NAMALWA (cell line): Measurements from ENCODE around the gene PLCB3.
"Not testable (repeated sequence)": the region's sequence is repeated elsewhere in the genome, so short reads cannot be mapped to it uniquely, and the experiment has no call there.

Source experiments
- DNase-seq: peaks from one replicate; pipeline ENCODE4 v3.0.0-alpha.2; 2015; ENCODE audit warnings: low spot score

The PLCB3 gene

DNA sequence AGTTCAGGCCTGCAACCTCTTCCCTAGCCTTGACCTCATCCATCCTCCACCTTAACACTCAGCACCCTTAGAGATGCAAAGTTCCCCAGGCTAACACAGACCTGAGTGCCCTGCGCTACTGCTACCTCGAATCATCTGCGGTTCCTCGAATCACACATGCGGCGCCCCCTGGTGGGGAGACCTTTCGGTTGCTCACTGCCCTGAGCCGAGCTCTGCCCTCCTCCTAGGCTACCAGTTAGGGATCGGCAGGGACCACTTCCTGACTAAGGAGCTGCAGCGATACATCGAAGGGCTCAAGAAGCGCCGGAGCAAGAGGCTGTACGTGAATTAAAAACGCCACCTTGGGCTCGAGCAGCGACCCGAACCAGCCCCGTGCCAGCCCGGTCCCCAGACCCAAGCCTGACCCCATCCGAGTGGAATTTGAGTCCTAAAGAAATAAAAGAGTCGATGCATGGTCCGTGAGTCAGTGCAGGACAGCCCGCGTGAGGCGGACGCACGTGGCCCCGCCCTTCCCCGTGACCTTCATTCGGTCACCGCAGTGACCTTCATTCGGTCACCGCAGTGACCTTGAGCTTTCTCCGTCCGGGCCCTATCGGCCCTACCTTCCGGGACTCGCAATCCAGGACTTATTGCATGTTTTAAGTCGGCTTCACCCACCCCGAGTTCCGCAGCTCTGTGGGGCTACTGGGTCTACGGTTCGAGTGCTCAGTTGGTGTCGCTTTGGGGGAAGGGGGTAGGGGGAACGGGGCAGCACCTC, 53.2 kb downstream of the PLCB3 start:
- peak; percentile 95 for DNase-seq

DNA sequence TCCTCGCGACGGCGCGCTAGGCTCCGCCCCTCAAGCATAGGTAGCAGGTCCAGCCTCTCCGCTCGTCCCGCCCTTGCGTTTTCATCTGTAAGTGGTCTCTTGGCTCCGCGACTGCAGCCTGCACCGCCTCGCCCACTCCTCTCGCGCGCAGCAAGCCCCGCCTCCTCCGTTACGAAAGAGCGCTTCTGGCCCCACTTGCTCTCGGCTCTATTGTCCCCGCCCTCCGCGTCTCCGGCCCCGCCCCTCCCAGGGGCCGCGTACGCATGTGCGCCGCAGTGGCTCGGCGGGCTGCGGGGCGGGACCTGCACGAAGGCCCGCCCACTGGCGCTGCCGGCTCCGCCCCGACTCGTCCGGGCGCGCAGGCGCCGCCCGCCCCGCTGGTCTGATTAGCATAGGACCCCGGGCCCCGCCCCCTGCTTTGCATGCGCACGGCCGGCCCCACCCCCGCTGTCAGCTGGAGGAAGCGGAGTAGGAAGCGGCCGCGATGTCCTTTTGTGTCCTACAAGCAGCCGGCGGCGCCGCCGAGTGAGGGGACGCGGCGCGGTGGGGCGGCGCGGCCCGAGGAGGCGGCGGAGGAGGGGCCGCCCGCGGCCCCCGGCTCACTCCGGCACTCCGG, 53.9 kb downstream of the PLCB3 start, which contains the start of gene ESRRA:
Gene ESRRA, plus strand, starts transcription at position 450 of the 616 bp plus-strand sequence. CDS start 1,656 bp downstream, outside the sequence.
- peak; percentile 99 for DNase-seq

DNA sequence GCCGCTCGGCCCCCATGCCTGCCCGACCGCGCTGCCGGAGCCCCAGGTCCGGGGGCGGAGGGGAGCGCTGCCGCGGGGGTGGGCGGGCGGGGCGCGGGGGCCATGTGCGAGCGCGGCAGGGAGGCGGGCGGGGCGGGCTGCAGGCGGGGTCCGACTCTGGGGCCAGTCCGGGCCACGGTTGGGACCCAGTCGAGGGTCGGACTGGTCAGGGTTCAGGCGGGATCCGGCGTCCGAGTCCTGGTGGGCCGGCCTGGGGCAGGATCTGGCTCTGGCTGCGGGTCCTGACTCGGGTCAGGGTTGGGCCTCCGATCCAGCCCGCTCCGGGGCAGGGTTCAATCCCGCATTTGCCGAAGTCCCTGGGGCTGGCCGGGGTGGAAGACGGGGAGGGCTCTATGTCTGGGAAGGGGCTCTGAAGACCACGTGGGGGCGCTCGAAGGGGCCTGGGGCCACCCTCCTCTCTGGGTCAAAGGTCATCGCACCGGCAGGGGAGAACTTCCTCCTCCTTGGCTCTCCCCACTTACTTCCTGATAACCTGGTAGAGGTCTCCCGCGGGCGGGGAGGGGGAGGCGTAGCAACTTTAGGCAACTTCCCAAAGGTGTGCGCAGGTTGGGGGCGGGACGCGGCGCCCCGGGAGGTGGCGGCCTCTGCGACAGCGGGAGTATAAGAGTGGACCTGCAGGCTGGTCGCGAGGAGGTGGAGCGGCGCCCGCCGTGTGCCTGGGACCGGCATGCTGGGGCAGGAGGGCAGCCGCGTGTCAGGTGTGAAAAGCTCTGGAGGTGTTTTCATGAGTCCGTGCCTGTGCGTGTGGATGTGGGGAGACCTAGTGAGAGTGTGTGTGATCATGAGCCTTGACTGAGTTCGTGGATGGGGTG, 54.6 kb downstream of the PLCB3 start:
- DNase-seq = peak; percentile 81

DNA sequence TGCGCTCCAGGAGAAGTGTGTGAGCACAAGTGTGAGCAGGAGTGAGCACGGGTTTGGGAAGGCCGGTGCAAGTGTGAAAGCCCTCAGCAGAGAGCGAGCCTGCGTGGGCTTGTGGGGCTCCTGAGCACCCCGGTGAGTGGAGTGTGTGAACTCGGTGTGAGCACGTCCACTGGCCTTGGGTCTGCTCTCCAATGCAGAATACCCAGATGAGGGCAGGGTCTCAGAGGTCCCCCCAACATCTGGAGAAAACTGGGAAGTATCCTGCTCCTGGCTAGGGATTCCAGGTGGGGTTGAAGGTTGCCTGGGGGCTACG, 55.2 kb downstream of the PLCB3 start:
- DNase-seq = no peak

DNA sequence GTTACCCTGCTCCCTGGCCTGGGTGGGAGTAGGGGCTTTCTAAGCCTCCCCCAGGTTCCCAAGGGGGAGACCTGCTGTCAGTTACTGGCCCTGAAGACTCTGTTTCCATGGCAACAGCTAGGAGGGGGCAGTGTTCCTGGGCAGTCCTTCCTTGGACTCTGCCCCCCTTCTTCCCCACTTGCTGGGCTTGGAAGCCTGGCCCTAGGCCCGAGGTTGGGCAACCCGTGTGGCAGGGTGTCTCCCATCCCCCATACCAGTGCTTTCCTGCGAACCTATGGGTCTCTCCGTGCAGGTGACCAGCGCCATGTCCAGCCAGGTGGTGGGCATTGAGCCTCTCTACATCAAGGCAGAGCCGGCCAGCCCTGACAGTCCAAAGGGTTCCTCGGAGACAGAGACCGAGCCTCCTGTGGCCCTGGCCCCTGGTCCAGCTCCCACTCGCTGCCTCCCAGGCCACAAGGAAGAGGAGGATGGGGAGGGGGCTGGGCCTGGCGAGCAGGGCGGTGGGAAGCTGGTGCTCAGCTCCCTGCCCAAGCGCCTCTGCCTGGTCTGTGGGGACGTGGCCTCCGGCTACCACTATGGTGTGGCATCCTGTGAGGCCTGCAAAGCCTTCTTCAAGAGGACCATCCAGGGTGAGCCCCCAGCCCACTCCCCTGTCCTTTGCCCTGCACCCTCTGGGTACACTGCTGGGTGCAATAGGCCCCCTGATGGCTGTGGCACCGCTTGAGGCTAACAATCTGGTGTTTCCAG, 55.7 kb downstream of the PLCB3 start:
- no peak for DNase-seq

DNA sequence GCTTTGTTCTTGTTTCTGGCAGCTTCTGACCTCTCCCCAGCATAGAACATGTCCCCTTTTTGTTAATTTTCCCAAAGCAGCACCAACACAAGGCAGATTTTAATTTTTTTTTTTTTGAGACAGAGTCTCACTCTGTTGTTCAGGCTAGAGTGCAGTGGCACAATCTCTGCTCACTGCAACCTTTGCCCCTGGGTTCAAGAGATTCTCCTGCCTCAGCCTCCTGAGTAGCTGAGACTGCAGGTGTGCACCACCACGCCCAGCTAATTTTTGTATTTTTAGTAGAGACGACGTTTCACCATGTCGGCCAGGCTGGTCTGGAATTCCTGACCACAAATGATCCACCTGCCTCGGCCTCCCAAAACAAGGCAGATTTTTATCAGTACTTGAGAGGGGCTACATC, 56.5 kb downstream of the PLCB3 start:
- not testable (repeated sequence) for DNase-seq

DNA sequence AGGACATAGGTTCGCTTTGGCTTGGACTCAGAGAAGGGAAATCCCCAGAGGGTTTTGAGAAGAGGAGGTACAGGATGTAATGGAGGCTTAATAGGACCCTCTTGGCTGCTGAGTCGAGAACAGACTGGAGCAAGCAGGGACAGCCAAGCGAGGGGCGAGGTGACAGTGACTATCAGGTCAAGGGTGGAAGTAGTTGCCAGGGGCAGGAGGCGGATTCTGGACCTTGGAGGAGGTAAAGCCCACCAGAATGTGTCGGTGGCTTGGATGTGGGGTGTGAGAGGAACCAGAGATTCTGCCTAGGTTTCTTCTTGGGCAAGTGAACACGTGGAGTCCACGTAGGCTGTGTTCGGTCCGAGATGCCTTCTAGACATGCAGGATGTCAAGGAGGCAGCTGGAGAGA, 61.6 kb downstream of the PLCB3 start:
- no peak for DNase-seq

DNA sequence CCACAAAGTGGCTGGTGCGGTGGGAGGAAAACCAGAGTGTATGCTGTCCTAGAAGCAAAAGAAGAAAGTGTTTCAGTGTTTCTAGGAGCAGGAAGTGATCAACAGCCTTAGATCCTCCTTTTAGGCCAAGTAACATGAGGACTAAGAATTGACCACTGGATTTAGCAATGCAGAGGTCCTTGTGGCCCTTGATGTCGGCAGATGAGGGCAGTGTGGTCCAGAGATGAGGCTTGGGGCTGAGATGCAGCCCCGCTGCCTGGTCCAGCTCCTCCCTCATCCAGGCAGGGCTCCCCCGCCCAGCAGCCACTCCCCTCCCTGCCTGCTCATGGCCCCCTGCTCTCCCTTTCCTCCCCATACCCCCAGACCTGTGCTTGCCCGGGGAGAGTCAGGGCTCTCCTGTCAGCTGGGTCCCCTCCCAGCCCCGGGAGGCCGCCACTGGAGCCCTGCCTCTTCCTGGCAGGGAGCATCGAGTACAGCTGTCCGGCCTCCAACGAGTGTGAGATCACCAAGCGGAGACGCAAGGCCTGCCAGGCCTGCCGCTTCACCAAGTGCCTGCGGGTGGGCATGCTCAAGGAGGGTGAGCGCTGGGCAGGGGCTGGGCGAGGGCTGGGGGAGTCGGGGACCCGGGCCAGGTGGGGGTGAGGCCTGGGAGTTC, 62.3 kb downstream of the PLCB3 start:
- no peak for DNase-seq

DNA sequence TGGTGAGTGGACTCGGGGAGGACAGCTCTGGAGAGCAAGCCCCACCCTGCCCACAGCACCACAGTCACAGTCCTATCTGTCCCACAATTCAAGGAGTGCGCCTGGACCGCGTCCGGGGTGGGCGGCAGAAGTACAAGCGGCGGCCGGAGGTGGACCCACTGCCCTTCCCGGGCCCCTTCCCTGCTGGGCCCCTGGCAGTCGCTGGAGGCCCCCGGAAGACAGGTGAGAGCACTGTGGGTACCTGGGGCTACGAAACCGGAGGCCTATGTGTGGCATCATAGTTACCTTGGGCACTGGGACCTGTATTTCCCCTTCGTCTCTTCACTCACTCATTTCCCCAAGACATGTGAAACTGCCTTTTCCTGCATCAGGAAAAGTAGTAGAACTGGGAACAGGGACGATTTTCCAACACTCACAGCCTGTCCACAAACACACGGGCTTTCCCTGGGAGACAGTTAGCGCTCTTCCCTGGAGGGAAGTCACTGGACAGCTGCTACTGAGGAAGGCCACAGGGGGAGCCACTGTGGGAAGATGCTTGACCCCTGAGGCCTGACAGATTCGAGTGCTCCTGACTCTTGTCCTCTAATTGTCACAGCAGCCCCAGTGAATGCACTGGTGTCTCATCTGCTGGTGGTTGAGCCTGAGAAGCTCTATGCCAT, 62.9 kb downstream of the PLCB3 start:
- no peak for DNase-seq

DNA sequence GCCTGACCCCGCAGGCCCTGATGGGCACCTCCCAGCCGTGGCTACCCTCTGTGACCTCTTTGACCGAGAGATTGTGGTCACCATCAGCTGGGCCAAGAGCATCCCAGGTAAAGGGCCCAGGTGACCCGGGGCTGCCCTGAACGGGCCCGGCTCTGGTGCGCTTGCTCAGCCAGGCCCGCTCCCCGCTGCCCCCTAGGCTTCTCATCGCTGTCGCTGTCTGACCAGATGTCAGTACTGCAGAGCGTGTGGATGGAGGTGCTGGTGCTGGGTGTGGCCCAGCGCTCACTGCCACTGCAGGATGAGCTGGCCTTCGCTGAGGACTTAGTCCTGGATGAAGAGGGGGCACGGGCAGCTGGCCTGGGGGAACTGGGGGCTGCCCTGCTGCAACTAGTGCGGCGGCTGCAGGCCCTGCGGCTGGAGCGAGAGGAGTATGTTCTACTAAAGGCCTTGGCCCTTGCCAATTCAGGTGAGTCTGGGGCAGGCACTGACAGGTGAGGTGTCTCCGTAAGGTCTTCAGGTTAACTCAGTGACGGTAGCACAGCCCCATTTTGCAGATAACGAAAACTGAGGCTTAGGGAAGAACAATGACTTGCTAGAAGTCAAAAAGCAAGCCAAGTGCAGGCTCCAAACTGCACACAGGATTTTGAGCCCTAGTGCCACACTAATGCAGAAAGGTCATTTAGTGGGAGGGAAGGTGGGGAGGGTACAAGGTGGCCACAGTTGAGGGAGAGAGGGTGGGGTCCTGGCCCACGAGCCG, 63.7 kb downstream of the PLCB3 start:
- DNase-seq = no peak

DNA sequence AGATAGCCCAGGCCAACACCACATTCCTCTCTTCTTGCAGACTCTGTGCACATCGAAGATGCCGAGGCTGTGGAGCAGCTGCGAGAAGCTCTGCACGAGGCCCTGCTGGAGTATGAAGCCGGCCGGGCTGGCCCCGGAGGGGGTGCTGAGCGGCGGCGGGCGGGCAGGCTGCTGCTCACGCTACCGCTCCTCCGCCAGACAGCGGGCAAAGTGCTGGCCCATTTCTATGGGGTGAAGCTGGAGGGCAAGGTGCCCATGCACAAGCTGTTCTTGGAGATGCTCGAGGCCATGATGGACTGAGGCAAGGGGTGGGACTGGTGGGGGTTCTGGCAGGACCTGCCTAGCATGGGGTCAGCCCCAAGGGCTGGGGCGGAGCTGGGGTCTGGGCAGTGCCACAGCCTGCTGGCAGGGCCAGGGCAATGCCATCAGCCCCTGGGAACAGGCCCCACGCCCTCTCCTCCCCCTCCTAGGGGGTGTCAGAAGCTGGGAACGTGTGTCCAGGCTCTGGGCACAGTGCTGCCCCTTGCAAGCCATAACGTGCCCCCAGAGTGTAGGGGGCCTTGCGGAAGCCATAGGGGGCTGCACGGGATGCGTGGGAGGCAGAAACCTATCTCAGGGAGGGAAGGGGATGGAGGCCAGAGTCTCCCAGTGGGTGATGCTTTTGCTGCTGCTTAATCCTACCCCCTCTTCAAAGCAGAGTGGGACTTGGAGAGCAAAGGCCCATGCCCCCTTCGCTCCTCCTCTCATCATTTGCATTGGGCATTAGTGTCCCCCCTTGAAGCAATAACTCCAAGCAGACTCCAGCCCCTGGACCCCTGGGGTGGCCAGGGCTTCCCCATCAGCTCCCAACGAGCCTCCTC, 64.6 kb downstream of the PLCB3 start:
- DNase-seq = not testable (repeated sequence)

DNA sequence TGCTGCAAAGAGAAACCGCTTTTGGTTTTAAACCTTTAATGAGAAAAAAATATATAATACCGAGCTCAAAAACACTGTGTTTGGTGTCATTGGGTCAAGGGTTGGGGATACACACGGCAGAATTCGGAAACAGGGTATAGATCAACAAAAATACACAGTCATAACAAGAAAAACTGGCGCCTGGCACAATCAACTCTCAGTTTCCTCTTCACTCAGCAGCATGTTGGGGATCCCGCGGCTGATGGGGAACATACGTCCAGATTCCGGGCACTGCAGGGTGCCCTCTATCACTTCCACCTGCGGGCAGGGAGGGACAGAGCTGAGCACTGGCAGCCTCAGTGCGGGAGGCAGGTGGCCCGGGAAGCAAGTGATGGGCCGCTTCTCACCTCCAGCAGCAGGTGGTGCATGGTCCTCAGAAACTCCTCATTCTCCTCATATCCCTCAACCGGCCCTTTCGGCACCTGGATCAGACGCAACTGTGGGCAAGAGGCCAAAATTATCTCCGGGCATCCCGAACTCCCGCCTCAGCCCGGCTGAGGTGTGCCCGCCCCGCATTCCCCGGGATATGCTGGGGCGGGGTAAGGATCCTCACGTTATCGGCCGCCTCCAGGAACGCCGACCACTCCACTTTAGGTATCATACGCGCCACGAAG, 65.5 kb downstream of the PLCB3 start:
- DNase-seq = peak; percentile 67

DNA sequence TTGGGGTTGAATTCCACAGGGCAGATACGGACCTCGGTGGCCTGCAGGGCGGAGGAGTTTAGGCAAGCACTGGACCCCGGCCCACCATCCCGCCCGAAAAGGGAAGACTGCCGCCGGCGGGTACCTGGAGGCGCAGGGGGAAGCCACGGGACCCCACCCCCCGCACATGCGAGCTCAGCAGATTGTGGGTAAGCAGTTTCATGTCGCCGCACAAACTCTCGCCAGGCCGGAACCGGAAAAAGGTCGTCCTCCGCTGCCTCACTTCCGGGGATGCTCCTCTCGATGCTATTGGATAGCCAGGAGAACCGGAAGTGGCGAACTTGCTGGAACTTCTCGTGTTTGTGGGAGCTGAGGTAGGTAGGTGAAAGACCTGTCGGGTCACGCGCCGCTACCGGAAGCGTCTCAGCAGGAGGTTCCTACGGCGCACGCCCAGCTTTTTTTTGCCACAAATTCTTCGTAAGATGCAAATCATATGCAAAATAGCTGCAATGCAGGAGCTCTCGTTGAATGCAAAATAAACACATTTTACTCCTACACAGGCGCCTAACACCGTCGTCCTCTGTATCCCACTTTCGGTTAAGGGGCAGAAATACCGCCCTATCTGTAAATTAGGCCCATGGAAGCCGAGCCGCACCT, 66.1 kb downstream of the PLCB3 start, which contains the start of gene TRMT112:
Gene TRMT112, minus strand, starts transcription at position 235 of the 636 bp plus-strand sequence. Its CDS starts 33 bp downstream, at position 202.
- peak; percentile 99 for DNase-seq

DNA sequence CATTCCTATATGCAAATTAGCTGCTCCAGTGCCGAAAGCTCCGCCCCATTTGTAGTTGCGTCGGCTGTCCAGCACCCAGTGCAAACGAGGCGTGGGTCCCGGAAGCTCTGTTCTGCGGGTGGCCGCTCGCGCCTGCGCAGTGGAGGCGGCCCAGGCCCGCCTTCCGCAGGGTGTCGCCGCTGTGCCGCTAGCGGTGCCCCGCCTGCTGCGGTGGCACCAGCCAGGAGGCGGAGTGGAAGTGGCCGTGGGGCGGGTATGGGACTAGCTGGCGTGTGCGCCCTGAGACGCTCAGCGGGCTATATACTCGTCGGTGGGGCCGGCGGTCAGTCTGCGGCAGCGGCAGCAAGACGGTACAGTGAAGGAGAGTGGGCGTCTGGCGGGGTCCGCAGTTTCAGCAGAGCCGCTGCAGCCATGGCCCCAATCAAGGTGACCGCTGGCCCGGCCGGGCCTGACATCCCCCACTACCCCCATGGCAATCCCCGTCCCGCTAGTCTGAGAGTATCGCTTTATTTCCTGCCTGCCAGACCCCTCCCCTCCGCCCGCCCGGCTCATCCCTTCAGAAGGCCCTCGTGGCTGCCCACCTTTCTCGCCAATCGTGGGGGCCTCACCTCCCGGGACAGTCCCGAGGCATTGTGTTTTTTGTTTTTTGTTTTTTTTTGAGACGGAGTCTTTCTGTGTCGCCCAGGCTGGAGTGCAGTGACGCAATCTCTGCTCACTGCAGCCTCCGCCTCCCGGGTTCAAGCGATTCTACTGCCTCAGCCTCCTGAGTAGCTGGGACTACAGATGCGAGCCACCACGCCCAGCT, 66.8 kb downstream of the PLCB3 start, which contains the start of gene PRDX5:
Gene PRDX5, plus strand, starts transcription at position 161 of the 805 bp plus-strand sequence. Its CDS starts 95 bp downstream, at position 256.
- peak; percentile 98 for DNase-seq
